OCI-LY7 (cell line): ENCODE measurements around the gene SCT.

ENCODE experiments used
- EZH2phosphoT487 ChIP-seq: fragments of 200-600 bp; sonication (generic); IDR thresholded peaks from 2 replicates; pipeline ENCODE4 v1.6.1; 2018; ENCODE audit warnings: low read depth, borderline replicate concordance, mild to moderate bottlenecking, mixed run types, antibody characterized with exemption, low read length, moderate library complexity, mixed read lengths
- TF ChIP-seq, protein P1 (sequence below): fragments of 200-600 bp; sonication (generic); conservative IDR thresholded peaks from 2 replicates; pipeline ENCODE4 v1.5.1; 2014; ENCODE audit warnings: mild to moderate bottlenecking, antibody characterized with exemption, low read length, moderate library complexity, mixed read lengths

DNA sequence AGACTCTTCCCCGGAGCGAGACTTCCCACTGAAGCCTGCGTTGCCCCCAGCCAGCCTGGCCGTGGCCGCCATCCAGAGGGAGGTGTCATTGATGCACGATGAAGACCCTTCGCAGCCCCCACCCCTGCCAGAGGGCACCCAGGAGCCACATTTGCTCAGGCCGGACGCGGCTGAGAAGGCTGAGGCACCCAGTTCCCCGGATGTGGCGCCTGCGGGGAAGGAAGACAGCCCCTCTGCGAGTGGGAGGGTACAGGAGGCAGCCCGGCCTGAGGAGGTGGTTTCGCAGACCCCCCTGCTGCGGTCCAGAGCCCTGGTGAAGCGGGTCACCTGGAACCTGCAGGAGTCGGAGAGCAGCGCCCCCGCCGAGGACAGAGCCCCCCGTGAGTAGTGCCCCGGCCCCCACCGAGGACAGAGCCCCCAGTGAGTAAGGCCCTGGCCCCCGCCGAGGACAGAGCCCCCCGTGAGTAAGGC lies 17.6 kb downstream of the SCT start:
- TF ChIP-seq, protein P1, sequence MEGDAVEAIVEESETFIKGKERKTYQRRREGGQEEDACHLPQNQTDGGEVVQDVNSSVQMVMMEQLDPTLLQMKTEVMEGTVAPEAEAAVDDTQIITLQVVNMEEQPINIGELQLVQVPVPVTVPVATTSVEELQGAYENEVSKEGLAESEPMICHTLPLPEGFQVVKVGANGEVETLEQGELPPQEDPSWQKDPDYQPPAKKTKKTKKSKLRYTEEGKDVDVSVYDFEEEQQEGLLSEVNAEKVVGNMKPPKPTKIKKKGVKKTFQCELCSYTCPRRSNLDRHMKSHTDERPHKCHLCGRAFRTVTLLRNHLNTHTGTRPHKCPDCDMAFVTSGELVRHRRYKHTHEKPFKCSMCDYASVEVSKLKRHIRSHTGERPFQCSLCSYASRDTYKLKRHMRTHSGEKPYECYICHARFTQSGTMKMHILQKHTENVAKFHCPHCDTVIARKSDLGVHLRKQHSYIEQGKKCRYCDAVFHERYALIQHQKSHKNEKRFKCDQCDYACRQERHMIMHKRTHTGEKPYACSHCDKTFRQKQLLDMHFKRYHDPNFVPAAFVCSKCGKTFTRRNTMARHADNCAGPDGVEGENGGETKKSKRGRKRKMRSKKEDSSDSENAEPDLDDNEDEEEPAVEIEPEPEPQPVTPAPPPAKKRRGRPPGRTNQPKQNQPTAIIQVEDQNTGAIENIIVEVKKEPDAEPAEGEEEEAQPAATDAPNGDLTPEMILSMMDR, result no peak
- no peak for TF ChIP-seq EZH2phosphoT487
